Stomach (tissue), 9 donors: ENCODE results near the gene SMAD7. TPM values are rescaled to one million over a fixed set of nuclear protein-coding genes. Genes with fewer than 3 reads are reported as not detected.

ENCODE experiments used
- DNase-seq, 2 donors: peaks; one replicate each; pipeline versions ENCODE4 v3.0.0 to v3.0.0-alpha.2; 2013 to 2019
- H3K27ac ChIP-seq, 5 donors: fragments of 200-600 bp in 4 of 5; sonication (generic) in 4 of 5; one replicate each; pipeline ENCODE4 v1.5.1; 2013 to 2019; ENCODE audit warnings: mild to moderate bottlenecking in 1 of 5, moderate library complexity in 1 of 5
- H3K27me3 ChIP-seq, 3 donors: fragments of 200-600 bp; sonication (generic); one replicate each; pipeline ENCODE4 v1.5.1; 2017 to 2019; ENCODE audit warnings: mixed run types in 1 of 3
- H3K36me3 ChIP-seq, 4 donors: fragments of 200-600 bp; sonication (generic); 1 replicate in 3 of 4; 2 replicates in 1 of 4; pipeline ENCODE4 v1.5.1; 2016 to 2019
- H3K4me1 ChIP-seq, 4 donors: fragments of 200-600 bp; sonication (generic); one replicate each; pipeline ENCODE4 v1.5.1; 2016 to 2019
- H3K4me3 ChIP-seq, 4 donors: fragments of 200-600 bp; sonication (generic) in 3 of 4; one replicate each; pipeline ENCODE4 v1.5.1; 2016 to 2019; ENCODE audit warnings: mild to moderate bottlenecking in 1 of 4
- H3K9me3 ChIP-seq, 4 donors: fragments of 200-600 bp; sonication (generic); one replicate each; pipeline ENCODE4 v1.5.1; 2016 to 2019
- EP300 ChIP-seq: sonication (generic); formaldehyde crosslinking; IDR thresholded peaks from one replicate; pipeline ENCODE4 v1.6.1; 2017; ENCODE audit warnings: antibody characterized with exemption
- POLR2A ChIP-seq, 4 donors: fragments of 450-650 bp; IDR thresholded peaks; one replicate each; pipeline ENCODE4 v1.6.1; 2016; ENCODE audit warnings: antibody characterized with exemption in 4 of 4, control low read depth in 2 of 4, mild to moderate bottlenecking in 1 of 4, moderate library complexity in 1 of 4
- POLR2AphosphoS5 ChIP-seq, 3 donors: sonication (generic); formaldehyde crosslinking; IDR thresholded peaks; one replicate each; pipeline ENCODE4 v1.6.1; 2016; ENCODE audit warnings: antibody characterized with exemption in 3 of 3
- WGBS, 5 donors: extraction: QIAGEN DNeasy Blood & Tissue Kit in 3 of 5; methylation state at CpG; one replicate each; pipeline versions ENCODE4 v1.1.5 to v1.1.7; 2013 to 2018; 5-methylcytosine and 5-hydroxymethylcytosine counted together
- intact Hi-C: fragments of 100-400 bp; cut with DNase I; formaldehyde crosslinking; loops from one replicate; pipeline ENCODE4 v1.15.1; 2023; ENCODE audit warnings: low total_unique reads
- polyA plus RNA-seq, 3 donors: library from polyadenylated mRNA; stranded (reverse); fragments of 200-250 nt; gene quantifications; one replicate each; pipeline ENCODE4 v1.2.3, GENCODE V29; 2013
- total RNA-seq, 5 donors: library from RNA; depleted of rRNA; stranded (reverse); fragments of >200 nt; gene quantifications; one replicate each; pipeline versions ENCODE4 v1.1.0 to v1.2.3, GENCODE V29; 2014 to 2016
- TF ChIP-seq, protein P1 (sequence below), 7 experiments: fragments of 450-650 bp in 4 of 7; fragments of 200-600 bp in 3 of 7; sonication (generic) in 3 of 7; IDR thresholded peaks; one replicate each; pipeline ENCODE4 v1.5.1; 2016 to 2019; ENCODE audit warnings: antibody characterized with exemption in 7 of 7, control low read depth in 2 of 7, mild to moderate bottlenecking in 1 of 7
- donor health status: healthy with polysubstance abuse.
- donor health status: Bipolar disorder and iron deficiency.
- donor health status: healthy.

Gene SMAD7
- total and polyA plus RNA-seq, 8 donors, result 4.5 to 123 (median 10.6) TPM

GRCh38 chr18:48962994-48963561 is 12.3 kb upstream of the SMAD7 start:
- H3K36me3 ChIP-seq, result no peaks in the 10 kb centered on the region
- TF ChIP-seq POLR2AphosphoS5 (IDR thresholded peaks at IDR 0.05), result no peak
- TF ChIP-seq, protein P1, sequence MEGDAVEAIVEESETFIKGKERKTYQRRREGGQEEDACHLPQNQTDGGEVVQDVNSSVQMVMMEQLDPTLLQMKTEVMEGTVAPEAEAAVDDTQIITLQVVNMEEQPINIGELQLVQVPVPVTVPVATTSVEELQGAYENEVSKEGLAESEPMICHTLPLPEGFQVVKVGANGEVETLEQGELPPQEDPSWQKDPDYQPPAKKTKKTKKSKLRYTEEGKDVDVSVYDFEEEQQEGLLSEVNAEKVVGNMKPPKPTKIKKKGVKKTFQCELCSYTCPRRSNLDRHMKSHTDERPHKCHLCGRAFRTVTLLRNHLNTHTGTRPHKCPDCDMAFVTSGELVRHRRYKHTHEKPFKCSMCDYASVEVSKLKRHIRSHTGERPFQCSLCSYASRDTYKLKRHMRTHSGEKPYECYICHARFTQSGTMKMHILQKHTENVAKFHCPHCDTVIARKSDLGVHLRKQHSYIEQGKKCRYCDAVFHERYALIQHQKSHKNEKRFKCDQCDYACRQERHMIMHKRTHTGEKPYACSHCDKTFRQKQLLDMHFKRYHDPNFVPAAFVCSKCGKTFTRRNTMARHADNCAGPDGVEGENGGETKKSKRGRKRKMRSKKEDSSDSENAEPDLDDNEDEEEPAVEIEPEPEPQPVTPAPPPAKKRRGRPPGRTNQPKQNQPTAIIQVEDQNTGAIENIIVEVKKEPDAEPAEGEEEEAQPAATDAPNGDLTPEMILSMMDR (IDR thresholded peaks at IDR 0.05), result no peak
- TF ChIP-seq POLR2A (IDR thresholded peaks at IDR 0.05), result no peak
- TF ChIP-seq EP300, result no peak
- H3K4me1 ChIP-seq, result peaks cover 0 to 9% (median 2%) of the 10 kb centered on the region in 4 donors
- intact Hi-C loops, result no loop called here
- H3K4me3 ChIP-seq, result no peak overlapping the region
- 65 to 87% (median 69%) methylated on average over 3 of the region's 3 CpGs for WGBS, 5 donors
- H3K27ac ChIP-seq, result peak overlapping the region in 3 of 5 donors; percentile 27 to 55 (median 42)
- H3K9me3 ChIP-seq, result no peaks in the 10 kb centered on the region
- peak in 1 of 2 donors; percentile 60 for DNase-seq
- H3K27me3 ChIP-seq, result no peaks in the 10 kb centered on the region

GRCh38 chr18:48962252-48962993 is 11.7 kb upstream of the SMAD7 start:
- H3K4me1 ChIP-seq, result peaks cover 0 to 10% (median 2%) of the 10 kb centered on the region in 4 donors
- DNase-seq, result no peak
- no peak overlapping the region for H3K4me3 ChIP-seq
- no peaks in the 10 kb centered on the region for H3K27me3 ChIP-seq
- no peaks in the 10 kb centered on the region for H3K9me3 ChIP-seq
- WGBS, 5 donors, result 77 to 85% (median 83%) methylated on average over 13 of the region's 13 CpGs
- H3K27ac ChIP-seq, result peak overlapping the region in 2 of 5 donors; percentile 42 to 55
- TF ChIP-seq, protein P1 (IDR thresholded peaks at IDR 0.05), result no peak
- TF ChIP-seq EP300 (no peak), POLR2AphosphoS5 (IDR thresholded peaks at IDR 0.05) (no peak), POLR2A (IDR thresholded peaks at IDR 0.05) (no peak)
- H3K36me3 ChIP-seq, result no peaks in the 10 kb centered on the region
- intact Hi-C loops, result no loop called here

DNA sequence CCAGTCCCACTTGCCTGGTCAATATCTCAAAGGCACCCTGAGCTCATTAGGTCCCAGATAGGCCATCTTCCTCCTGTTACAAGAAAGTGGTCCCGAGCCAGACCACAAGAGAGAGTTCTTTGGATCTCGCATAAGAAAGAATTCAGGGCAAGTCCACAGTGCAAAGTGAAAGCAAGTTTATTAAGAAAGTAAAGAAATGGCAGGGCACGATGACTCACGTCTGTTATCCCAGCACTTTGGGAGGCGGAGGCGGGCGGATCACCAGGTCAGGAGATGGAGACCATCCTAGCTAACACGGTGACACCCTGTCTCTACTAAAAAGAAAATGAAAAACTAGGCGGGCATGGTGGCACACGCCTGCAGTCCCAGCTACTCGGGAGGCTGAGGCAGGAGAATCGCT is 10.8 kb upstream of the SMAD7 start:
- H3K27ac ChIP-seq, result peak overlapping the region in 2 of 5 donors; percentile 29 to 31
- H3K9me3 ChIP-seq, result no peaks in the 10 kb centered on the region
- intact Hi-C loops, result no loop called here
- TF ChIP-seq POLR2A (IDR thresholded peaks at IDR 0.05) (no peak), EP300 (no peak), POLR2AphosphoS5 (IDR thresholded peaks at IDR 0.05) (peak in 1 of 3 donors; percentile 17)
- H3K27me3 ChIP-seq, result no peaks in the 10 kb centered on the region
- DNase-seq, result no peak
- no peak overlapping the region for H3K4me3 ChIP-seq
- peaks cover 0 to 18% (median 6%) of the 10 kb centered on the region in 4 donors for H3K4me1 ChIP-seq
- no peaks in the 10 kb centered on the region for H3K36me3 ChIP-seq
- WGBS, 5 donors, result 63 to 75% (median 72%) methylated on average over 12 of the region's 12 CpGs

DNA sequence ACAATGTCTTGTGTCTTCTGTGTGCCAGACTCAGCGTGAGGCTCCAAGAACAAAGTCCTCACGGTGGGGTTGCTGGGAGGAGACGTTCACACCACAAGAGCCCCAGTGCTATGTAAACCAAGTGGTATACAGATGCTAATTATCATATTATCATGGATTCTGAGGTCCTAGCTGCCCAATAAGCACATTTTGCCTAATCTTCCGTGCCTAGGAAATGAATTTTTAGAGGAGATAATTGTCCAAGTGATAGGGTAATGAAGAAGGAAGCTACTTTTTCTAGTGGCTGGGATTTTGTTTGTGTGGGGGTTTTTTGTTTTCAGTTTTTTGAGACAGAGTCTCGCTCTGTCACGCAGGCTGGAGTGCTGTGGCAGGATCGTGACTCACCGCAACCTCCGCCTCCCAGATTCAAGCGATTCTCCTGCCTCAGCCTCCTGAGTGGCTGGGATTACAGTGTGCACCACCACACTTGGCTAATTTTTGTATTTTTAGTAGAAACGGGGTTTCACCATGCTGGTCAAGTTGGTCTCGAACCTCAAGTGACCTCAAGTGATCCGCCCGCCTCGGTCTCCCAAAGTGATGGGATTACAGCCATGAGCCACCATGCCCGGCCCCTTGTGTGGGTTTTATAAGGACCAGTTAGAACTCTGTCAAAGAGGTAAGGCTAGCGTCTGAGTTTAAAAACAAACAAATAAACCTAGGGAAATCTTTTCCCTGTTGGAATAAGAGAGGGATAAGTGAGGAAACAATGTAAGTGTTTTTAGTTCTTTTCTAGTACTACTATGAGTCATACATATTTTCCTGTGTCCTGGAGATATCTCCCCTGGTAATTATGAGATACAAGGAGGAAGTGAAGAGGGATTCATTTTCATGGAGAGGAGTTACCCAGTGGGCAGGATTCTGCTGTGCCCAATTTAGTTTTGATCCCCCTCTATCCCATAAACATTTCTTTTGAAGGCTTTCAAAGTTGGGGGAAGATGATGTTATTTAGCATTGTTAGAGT is 9.5 kb upstream of the SMAD7 start:
- Histone ChIP-seq H3K27ac (peak overlapping the region in 2 of 5 donors; percentile 29 to 31), H3K27me3 (no peaks in the 10 kb centered on the region), H3K4me1 (peaks cover 10 to 32% (median 19%) of the 10 kb centered on the region in 4 donors), H3K36me3 (no peaks in the 10 kb centered on the region), H3K9me3 (no peaks in the 10 kb centered on the region), H3K4me3 (no peak overlapping the region)
- no peak for TF ChIP-seq POLR2A (IDR thresholded peaks at IDR 0.05)
- no peak for TF ChIP-seq POLR2AphosphoS5 (IDR thresholded peaks at IDR 0.05)
- no peak for TF ChIP-seq EP300
- TF ChIP-seq, protein P1 (IDR thresholded peaks at IDR 0.05), result no peak
- intact Hi-C loops, result no loop called here
- 85 to 88% (median 85%) methylated on average over 17 of the region's 17 CpGs for WGBS, 5 donors
- DNase-seq, result no peak
